ENCODE data around the gene COA4.
A peak's percentile ranks its signal among the peaks of the same experiment; 100 is the strongest.

Gene COA4

GRCh38 chr11:73862986-73863385, 13.7 kb downstream of the COA4 start:
- DNase-seq, result peak; percentile 91

- DNase-seq, result no peak
Observed at GRCh38 chr11:73860202-73860601, 16.4 kb downstream of the COA4 start.

DNA sequence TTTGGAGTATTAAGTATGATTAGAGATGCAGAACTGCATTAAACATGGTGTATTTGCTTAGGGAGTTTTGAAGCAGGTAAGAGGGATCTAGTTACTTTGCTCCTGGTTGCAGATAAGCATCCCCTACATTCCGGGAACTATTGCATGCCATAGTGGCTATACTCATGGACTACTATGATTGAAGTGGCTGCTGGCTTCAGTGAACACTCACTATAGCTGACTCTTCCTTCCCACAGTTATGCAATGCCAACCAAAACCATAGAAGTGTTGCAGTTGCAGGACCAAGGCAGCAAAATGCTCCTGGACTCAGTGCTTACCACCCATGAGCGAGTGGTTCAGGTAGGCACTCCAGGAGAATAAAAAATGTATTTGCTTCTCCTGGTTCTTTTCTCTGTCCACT, 17.0 kb downstream of the COA4 start:
- DNase-seq, result no peak

DNA sequence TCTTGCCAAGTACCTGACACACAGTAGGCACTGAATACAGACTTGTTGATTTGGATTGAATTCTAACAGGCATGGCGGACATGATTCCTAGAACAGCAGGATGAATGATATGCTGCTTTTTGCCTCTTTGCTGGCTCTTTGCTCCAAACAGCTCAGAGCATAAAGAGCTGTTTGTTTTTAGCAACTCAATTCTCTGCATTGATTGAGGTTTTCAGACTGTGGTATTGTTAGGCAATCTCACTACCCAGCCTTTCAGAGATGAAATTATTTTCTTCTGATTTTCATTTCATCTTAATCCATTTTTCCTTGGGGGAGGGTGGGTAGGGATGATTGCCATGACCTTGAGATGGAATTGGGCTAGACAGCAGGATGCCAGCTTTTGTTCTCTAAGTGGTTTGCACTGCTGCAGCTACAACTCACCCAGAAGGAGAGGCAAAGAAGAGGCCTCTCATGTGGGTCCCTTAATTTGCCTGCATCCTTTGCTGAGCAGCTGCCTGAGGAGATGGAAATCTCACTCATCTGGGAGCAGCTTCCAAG, 20.5 kb downstream of the COA4 start:
- DNase-seq, result no peak

- no peak for DNase-seq
Observed at GRCh38 chr11:73854680-73855079, 22.0 kb downstream of the COA4 start.

- DNase-seq, result no peak
Observed at GRCh38 chr11:73852049-73852448, 24.6 kb downstream of the COA4 start.

- no peak for DNase-seq
Observed at GRCh38 chr11:73851046-73851764, 25.4 kb downstream of the COA4 start.

- DNase-seq, result no peak
Observed at GRCh38 chr11:73839123-73839457, 37.6 kb downstream of the COA4 start.

GRCh38 chr11:73838443-73839122, 38.1 kb downstream of the COA4 start:
- DNase-seq, result no peak

- DNase-seq, result no peak
Observed at GRCh38 chr11:73833067-73833466, 43.6 kb downstream of the COA4 start.

DNA sequence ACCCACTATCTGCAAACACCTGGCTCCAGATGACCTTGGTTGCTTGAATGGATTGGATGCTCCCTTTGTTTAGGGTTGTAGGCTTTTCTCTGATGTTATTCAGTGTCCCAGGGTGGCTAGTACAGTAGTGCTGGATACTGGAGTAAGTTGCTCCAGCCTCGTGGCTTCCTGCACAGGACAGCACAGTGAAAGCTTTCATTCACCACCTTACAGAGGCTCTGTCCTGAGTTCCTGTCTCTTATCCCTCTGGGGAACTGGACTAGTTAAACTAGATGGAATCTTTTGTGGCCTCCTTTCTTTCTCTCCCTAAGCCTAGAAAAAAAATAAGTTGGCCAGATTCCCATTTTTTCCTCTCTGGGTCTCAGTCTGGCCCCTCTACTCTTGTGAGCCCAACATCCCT, 46.4 kb downstream of the COA4 start:
- DNase-seq, result no peak

Measured in RPMI8226 (cell line).